Measurements from ENCODE around the gene ELOVL6.

GRCh38 chr4:110211007-110211769, 12.8 kb upstream of the ELOVL6 start:
- TF ChIP-seq CTCF (IDR thresholded peaks at IDR 0.05) (peak; percentile 17 to 45 (median 28)), EP300 (IDR thresholded peaks at IDR 0.05) (no peak), POLR2A (IDR thresholded peaks at IDR 0.05) (no peak)
